ENCODE data around the gene NGB. TPM values are rescaled to one million over a fixed set of nuclear protein-coding genes. Genes with fewer than 3 reads are reported as not detected.

The NGB gene
- total RNA-seq, 4 donors from 2014 or later = not detected

DNA sequence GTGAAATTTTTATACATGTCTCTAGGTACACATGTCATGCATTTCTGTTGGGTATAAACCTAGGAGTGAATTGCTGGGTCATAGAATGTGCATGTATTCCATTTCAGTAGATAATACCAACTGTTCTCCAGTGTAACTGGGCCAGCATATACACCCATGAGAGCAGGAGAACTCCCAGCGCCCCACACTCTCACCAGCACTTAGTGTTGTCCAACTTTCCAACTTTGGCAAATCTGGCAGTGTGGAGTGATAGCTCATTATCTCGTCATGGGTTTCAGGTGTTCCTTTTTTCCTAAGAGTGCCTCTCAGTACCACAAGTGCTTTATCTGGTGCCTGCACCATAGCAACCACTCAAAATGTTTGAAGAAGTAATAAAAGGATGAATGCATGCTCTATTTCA lies 40.1 kb downstream of the NGB start:
- no peaks in the 10 kb centered on the region for H3K9me3 ChIP-seq
- no peaks in the 10 kb centered on the region for H3K36me3 ChIP-seq
- H3K4me1 ChIP-seq = no peaks in the 10 kb centered on the region
- H3K4me3 ChIP-seq = no peak overlapping the region
- no peak for TF ChIP-seq POLR2A (IDR thresholded peaks at IDR 0.05)
- TF ChIP-seq, protein P1, sequence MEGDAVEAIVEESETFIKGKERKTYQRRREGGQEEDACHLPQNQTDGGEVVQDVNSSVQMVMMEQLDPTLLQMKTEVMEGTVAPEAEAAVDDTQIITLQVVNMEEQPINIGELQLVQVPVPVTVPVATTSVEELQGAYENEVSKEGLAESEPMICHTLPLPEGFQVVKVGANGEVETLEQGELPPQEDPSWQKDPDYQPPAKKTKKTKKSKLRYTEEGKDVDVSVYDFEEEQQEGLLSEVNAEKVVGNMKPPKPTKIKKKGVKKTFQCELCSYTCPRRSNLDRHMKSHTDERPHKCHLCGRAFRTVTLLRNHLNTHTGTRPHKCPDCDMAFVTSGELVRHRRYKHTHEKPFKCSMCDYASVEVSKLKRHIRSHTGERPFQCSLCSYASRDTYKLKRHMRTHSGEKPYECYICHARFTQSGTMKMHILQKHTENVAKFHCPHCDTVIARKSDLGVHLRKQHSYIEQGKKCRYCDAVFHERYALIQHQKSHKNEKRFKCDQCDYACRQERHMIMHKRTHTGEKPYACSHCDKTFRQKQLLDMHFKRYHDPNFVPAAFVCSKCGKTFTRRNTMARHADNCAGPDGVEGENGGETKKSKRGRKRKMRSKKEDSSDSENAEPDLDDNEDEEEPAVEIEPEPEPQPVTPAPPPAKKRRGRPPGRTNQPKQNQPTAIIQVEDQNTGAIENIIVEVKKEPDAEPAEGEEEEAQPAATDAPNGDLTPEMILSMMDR (IDR thresholded peaks at IDR 0.05) = no peak
- H3K27me3 ChIP-seq = no peaks in the 10 kb centered on the region
- intact Hi-C loops (cut with DNase I; ENCODE audit: low total_unique reads) = no loop called here
- H3K27ac ChIP-seq = no peak overlapping the region
- DNase-seq = no peak

DNA sequence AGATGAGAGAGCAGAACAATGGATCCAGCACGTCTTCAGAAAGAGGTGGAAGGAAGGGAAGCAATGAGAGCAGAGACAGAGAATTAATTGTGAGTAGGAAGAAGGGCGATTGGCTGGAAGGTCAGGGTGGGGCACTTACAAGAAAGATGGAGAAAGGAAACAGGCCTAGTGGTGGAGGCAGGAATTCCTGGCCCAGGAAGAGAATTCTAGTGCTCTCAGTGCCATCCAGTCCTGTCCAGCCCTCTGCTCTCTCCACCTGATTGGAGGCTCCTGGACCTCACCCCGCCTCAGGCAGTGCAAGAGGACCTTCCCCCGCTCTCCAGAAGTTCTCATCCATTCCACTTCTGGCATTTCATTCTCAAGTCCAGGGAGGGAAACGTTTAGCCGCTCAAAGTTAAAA lies 43.0 kb downstream of the NGB start:
- TF ChIP-seq, protein P1 (IDR thresholded peaks at IDR 0.05) = no peak
- no peak for TF ChIP-seq POLR2A (IDR thresholded peaks at IDR 0.05)
- no peak for DNase-seq
- Histone ChIP-seq H3K4me3 (no peak overlapping the region), H3K36me3 (no peaks in the 10 kb centered on the region), H3K9me3 (no peaks in the 10 kb centered on the region), H3K4me1 (no peaks in the 10 kb centered on the region), H3K27ac (no peak overlapping the region), H3K27me3 (no peaks in the 10 kb centered on the region)
- intact Hi-C loops (cut with DNase I; ENCODE audit: low total_unique reads) = no loop called here

DNA sequence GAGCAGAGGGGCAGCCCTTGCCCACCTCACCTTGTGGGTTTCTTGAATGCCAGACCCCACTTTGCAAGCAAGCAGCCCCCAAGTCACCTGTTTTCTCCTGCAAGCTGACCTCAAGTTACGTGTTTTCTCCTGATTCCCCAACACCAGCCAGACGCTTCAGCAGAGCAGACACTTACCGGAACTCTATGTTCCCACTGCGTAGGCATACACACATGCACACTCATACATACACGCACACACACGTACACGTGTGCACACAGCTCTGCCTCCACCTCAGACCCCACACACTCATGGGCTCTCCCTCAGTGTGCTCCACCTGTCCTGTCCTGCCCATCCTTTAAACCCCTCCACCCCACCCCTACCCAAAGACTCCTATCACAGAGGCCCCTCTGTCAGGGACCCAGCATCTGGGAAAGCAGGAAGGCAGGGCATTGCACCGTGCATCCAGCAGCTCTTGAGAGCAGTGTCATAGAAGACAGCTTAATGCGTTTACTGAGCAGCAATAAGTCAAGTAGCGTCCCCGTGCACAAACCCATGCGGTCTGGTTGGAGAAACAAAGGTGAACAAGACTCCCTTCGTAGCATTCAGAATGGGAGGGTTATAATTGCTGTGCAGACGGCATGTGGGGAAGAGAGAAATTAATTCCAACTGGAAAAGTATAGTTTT lies 45.0 kb downstream of the NGB start:
- intact Hi-C loops (cut with DNase I; ENCODE audit: low total_unique reads) = no loop called here
- DNase-seq = no peak

DNA sequence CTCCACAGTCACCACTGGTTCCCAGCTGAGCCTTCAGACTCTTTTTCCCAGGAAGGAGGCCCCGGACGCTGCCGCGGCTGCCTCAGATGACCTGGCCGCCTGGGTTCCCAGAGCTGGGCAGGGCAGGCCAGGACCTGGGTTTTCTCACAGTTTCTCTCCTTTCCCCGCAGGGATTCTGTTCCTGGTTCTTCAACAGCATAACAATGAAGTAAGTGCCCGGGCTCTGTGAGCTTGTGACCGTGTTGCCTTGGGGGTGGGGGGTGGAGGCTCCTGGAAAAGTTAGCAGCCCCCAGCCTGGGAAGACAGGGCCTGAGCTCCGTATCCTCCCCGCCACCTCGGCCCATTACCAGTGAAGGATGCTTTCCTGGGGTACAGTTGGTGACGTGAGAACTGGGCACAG lies 45.8 kb downstream of the NGB start:
- no peaks in the 10 kb centered on the region for H3K4me1 ChIP-seq
- no peaks in the 10 kb centered on the region for H3K27me3 ChIP-seq
- H3K36me3 ChIP-seq = no peaks in the 10 kb centered on the region
- no peak overlapping the region for H3K4me3 ChIP-seq
- no peak overlapping the region for H3K27ac ChIP-seq
- DNase-seq = no peak
- TF ChIP-seq, protein P1 (IDR thresholded peaks at IDR 0.05) = no peak
- TF ChIP-seq POLR2A (IDR thresholded peaks at IDR 0.05) = no peak
- H3K9me3 ChIP-seq = no peaks in the 10 kb centered on the region
- intact Hi-C loops (cut with DNase I; ENCODE audit: low total_unique reads) = no loop called here

More for the DNA sequence above, 45.0 kb downstream of the NGB start:
- Histone ChIP-seq H3K36me3 (no peaks in the 10 kb centered on the region), H3K4me3 (no peak overlapping the region), H3K27me3 (no peaks in the 10 kb centered on the region), H3K9me3 (no peaks in the 10 kb centered on the region), H3K4me1 (no peaks in the 10 kb centered on the region), H3K27ac (no peak overlapping the region)
- TF ChIP-seq, protein P1 (IDR thresholded peaks at IDR 0.05) = no peak
- TF ChIP-seq POLR2A (IDR thresholded peaks at IDR 0.05) = no peak

DNA sequence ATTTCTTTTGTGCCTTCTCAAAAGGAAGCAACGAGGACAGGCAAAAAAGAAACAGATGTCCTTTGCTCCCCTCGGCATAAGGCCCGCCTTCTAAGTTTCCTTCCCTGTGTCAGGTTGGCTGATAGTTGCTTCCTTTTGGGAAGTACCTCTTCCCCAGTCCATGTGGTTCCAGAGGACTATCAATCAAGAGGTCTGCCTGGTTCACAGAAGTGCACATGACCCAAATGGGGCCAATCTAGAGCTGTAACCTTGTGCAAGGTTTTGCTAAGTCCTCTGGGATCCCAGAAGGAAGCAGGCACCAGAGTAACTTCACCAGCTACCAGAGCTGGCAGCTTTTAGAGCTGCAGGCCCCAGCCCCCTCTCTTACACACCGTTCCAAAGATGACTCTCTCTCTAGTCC lies 46.8 kb downstream of the NGB start:
- H3K9me3 ChIP-seq = no peaks in the 10 kb centered on the region
- H3K4me1 ChIP-seq = no peaks in the 10 kb centered on the region
- no peak overlapping the region for H3K27ac ChIP-seq
- intact Hi-C loops (cut with DNase I; ENCODE audit: low total_unique reads) = no loop called here
- no peaks in the 10 kb centered on the region for H3K27me3 ChIP-seq
- DNase-seq = no peak
- no peak for TF ChIP-seq POLR2A (IDR thresholded peaks at IDR 0.05)
- TF ChIP-seq, protein P1 (IDR thresholded peaks at IDR 0.05) = no peak
- H3K36me3 ChIP-seq = no peaks in the 10 kb centered on the region
- H3K4me3 ChIP-seq = no peak overlapping the region
